Retinal pigment epithelial cell (primary cell): ENCODE data around the gene SUMF1.

ENCODE experiments used
- DNase-seq: peaks from one replicate; pipeline ENCODE4 v3.0.0-alpha.2; 2010; ENCODE audit warnings: low read depth
- H3K4me3 ChIP-seq: 2 replicates; pipeline ENCODE4 v1.5.1; 2011; ENCODE audit warnings: mild to moderate bottlenecking, low read length, control low read depth, moderate library complexity
- TF ChIP-seq, protein P1 (sequence below): conservative IDR thresholded peaks from 2 replicates; pipeline ENCODE4 v1.5.1; 2011; ENCODE audit warnings: low read depth, low read length, control low read depth, inconsistent platforms

The SUMF1 gene

GRCh38 chr3:4406746-4407568 lies 60.1 kb downstream of the SUMF1 start:
- DNase-seq, result no peak
- no peak overlapping the region for H3K4me3 ChIP-seq
- TF ChIP-seq, protein P1, sequence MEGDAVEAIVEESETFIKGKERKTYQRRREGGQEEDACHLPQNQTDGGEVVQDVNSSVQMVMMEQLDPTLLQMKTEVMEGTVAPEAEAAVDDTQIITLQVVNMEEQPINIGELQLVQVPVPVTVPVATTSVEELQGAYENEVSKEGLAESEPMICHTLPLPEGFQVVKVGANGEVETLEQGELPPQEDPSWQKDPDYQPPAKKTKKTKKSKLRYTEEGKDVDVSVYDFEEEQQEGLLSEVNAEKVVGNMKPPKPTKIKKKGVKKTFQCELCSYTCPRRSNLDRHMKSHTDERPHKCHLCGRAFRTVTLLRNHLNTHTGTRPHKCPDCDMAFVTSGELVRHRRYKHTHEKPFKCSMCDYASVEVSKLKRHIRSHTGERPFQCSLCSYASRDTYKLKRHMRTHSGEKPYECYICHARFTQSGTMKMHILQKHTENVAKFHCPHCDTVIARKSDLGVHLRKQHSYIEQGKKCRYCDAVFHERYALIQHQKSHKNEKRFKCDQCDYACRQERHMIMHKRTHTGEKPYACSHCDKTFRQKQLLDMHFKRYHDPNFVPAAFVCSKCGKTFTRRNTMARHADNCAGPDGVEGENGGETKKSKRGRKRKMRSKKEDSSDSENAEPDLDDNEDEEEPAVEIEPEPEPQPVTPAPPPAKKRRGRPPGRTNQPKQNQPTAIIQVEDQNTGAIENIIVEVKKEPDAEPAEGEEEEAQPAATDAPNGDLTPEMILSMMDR, result no peak

DNA sequence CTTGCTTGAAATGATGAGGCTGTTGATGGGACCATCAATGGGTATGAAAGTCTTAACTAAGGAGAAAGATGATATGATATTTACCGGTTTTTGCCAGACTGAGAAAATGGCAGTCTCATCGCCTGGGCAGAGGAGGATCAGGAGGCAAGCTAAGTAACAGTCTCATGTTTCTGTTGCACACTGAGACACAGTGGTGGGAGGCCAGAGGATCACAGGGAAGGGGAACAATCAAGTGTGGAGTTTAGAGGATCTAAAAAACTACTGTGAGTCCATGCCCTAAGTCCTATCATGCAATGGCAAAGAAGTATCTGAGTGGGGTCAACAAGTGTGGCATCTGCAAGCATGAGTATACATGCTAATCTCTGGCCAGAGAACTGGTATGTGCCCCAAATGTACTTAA lies 62.2 kb downstream of the SUMF1 start:
- DNase-seq, result no peak
- H3K4me3 ChIP-seq, result no peak overlapping the region
- TF ChIP-seq, protein P1, result no peak

GRCh38 chr3:4401441-4401840 lies 65.6 kb downstream of the SUMF1 start:
- no peak for DNase-seq
- TF ChIP-seq, protein P1, result no peak
- no peak overlapping the region for H3K4me3 ChIP-seq

DNA sequence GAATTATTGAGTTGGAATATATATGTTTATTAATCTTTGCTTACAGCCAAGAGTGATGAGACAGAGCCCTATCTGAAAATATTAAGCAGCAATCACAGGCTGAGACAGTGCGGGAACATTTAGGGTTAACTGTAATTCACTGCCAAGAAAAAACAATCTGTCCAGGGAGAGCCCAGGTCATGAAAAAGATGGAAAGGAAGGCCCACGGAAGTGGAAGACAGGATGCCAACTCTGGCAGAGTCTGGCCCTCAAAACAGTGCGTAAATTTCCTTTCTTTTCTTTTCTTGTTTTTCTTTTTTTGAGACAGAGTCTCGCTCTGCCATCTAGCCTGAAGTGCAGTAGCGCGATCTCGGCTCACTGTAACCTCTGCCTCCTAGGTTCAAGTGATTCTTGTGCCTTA lies 67.6 kb downstream of the SUMF1 start:
- TF ChIP-seq, protein P1, result no peak
- no peak for DNase-seq
- H3K4me3 ChIP-seq, result no peak overlapping the region

DNA sequence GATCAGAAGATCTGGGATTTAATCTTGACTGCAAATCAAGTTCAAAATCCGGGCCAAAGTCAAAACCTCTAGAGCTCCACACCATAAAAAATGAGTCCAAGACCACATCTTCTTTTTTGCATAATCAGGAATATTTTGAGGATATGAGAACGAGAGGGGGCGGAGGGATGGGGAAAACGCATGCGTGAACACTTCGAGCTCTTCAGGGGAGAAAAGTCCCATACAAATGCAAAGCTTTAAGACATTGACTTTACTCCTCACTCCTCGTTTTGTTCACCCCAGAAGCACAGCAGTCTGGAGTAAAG lies 68.2 kb downstream of the SUMF1 start:
- TF ChIP-seq, protein P1, result no peak
- no peak overlapping the region for H3K4me3 ChIP-seq
- DNase-seq, result no peak

DNA sequence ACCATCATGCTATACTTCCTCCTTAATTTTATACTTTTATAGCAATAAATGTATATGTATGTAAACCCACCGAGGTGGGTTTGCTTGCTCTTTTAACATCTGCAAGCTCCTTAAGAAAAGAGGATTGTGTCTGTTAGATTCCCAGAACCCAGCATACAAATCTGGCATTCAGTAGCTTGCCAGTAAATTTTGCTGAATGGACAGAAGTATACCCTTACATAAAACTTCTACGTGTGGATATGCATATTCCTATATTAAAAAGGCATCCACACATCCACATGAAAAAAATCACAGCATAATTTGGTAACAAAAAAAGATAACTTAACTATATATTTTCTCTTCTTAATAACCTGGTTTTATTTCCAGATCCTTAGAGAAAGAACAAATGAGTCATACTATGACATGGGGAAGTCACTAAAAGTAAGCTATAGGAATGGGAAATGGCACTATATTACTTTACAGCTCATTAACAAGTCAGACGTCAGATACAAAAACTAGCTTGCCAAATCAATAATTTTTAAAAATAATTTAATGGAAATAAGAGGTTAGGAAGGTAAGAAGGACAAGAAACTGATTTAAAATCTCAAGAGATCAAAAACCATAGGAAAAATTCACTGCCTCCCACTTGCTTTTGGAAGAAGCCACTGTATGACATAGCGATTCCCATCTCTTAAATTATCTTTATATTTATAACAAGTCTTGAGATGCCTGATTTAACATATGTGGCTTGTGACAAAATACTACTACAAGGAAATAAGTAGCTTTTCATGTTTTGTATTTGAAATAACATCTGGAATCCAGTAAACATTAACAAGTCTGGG lies 68.7 kb downstream of the SUMF1 start:
- no peak for DNase-seq
- TF ChIP-seq, protein P1, result no peak
- H3K4me3 ChIP-seq, result no peak overlapping the region
